HAP-1 (cell line): ENCODE results near the gene TSSK3.
A peak's percentile ranks its signal among the peaks of the same experiment; 100 is the strongest.
"Not testable (repeated sequence)": the region's sequence is repeated elsewhere in the genome, so short reads cannot be mapped to it uniquely, and the experiment has no call there.

ENCODE experiments used
- DNase-seq, 2 experiments: peaks; one replicate each; pipeline ENCODE4 v3.0.0-alpha.2; 2016 to 2020; ENCODE audit warnings: low spot score in 2 of 2
- H3K27me3 ChIP-seq: fragments of 250-450 bp; sonication (Bioruptor Pico); 2 replicates; pipeline ENCODE4 v1.5.1; 2020; ENCODE audit warnings: low read depth, mild to moderate bottlenecking, moderate library complexity
- H3K36me3 ChIP-seq: fragments of 250-450 bp; sonication (Bioruptor Pico); replicated peaks from 2 replicates; pipeline ENCODE4 v1.5.1; 2020; ENCODE audit warnings: mild to moderate bottlenecking
- H3K4me1 ChIP-seq: fragments of 250-450 bp; sonication (Bioruptor Pico); 2 replicates; pipeline ENCODE4 v1.5.1; 2020; ENCODE audit warnings: mild to moderate bottlenecking
- H3K4me3 ChIP-seq: fragments of 250-450 bp; sonication (Bioruptor Pico); 2 replicates; pipeline ENCODE4 v1.5.1; 2020; ENCODE audit warnings: mild to moderate bottlenecking, moderate library complexity
- H3K9me3 ChIP-seq: fragments of 250-450 bp; sonication (Bioruptor Pico); 2 replicates; pipeline ENCODE4 v1.5.1; 2020; ENCODE audit warnings: mild to moderate bottlenecking, moderate library complexity
- in situ Hi-C: fragments of 300-500 bp; cut with MboI; formaldehyde crosslinking; loops from 3 replicates; pipeline ENCODE4 v1.14.3; 2020; ENCODE audit warnings: low sequenced_read_pairs, inconsistent platforms, mixed read lengths

The TSSK3 gene

DNA sequence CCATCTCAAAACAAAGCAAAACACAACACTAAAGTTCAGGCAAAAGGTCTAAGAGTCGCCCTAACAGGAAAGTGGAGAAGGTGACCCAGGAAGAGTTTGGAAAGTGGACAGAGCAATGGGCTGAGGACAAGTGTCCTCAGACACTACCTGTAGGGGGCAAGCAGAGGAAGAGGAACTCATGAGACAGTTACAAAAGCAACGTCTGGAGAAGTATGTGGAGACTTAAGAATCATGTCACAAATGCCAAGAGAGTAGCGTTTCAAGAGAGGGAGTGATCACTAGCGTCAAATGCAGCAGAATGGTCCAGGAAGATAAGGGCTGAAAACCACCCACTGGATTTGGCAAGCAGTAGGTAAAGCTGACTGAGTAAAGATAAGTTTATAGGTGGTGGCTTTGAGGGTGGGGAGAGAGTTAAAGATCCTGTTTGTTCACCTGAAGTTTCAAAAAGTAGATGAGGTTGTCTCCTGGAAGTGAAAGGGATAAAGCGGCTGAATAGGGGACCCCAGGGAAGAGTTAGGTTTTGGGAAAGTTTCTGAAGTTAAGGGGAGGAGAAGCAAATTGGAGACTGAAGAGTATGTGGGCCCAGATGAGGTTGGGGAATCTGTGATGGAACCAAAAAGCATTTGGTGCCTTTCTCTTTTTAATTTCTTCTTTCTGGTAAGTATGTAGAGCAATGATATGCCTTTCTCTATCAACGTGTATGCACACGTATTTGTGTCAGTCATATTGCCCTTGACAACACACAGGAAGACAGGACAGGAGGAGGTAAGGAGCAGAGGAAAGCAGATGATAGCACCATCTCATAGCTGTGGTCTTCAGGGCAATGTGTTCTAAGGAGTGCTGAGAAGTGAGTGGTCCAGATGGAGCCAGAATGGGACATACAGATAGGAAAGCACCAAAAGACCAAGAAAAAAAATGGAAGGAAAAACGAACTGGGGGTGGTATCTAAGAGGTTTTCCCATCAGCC is 28.8 kb downstream of the TSSK3 start:
- Histone ChIP-seq H3K9me3 (no peaks in the 10 kb centered on the region), H3K36me3 (peaks cover 21% of the 10 kb centered on the region), H3K4me3 (no peak overlapping the region), H3K27me3 (no peaks in the 10 kb centered on the region), H3K4me1 (peaks cover 5% of the 10 kb centered on the region)
- in situ Hi-C loops = no loop called here
- no peak for DNase-seq

DNA sequence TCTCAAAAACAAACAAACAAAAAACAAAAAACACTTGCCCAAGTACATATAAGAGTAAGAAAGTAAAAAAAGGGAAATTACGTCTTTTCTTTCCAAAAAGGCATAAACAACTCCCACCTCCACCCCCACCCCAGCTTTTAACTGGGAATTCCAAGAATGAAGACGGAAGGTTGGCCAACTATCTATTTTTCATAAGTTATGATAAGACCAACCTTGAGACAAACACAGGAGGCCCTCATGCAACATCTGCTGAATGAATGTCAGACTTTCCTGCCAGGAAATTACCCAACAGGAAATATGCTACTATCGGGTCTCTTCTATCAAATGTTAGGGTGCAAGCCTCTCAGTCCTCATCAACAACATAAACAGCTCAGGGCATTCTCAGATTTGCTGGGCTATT is 30.0 kb downstream of the TSSK3 start:
- Histone ChIP-seq H3K27me3 (no peaks in the 10 kb centered on the region), H3K4me1 (peaks cover 5% of the 10 kb centered on the region), H3K36me3 (peaks cover 13% of the 10 kb centered on the region), H3K4me3 (no peak overlapping the region), H3K9me3 (no peaks in the 10 kb centered on the region)
- in situ Hi-C loops = no loop called here
- no peak for DNase-seq

GRCh38 chr1:32393136-32393535 is 30.8 kb downstream of the TSSK3 start:
- no peaks in the 10 kb centered on the region for H3K27me3 ChIP-seq
- H3K4me1 ChIP-seq = peaks cover 5% of the 10 kb centered on the region
- in situ Hi-C loops = no loop called here
- H3K4me3 ChIP-seq = peak overlapping the region; percentile 75
- peaks cover 10% of the 10 kb centered on the region for H3K36me3 ChIP-seq
- no peak for DNase-seq
- H3K9me3 ChIP-seq = no peaks in the 10 kb centered on the region

GRCh38 chr1:32393832-32394140 is 31.4 kb downstream of the TSSK3 start:
- Histone ChIP-seq H3K36me3 (peaks cover 9% of the 10 kb centered on the region), H3K4me3 (peak overlapping the region; percentile 75), H3K27me3 (no peaks in the 10 kb centered on the region), H3K9me3 (no peaks in the 10 kb centered on the region), H3K4me1 (peaks cover 5% of the 10 kb centered on the region)
- DNase-seq = peak; percentile 5 to 51
- in situ Hi-C loops = no loop called here

DNA sequence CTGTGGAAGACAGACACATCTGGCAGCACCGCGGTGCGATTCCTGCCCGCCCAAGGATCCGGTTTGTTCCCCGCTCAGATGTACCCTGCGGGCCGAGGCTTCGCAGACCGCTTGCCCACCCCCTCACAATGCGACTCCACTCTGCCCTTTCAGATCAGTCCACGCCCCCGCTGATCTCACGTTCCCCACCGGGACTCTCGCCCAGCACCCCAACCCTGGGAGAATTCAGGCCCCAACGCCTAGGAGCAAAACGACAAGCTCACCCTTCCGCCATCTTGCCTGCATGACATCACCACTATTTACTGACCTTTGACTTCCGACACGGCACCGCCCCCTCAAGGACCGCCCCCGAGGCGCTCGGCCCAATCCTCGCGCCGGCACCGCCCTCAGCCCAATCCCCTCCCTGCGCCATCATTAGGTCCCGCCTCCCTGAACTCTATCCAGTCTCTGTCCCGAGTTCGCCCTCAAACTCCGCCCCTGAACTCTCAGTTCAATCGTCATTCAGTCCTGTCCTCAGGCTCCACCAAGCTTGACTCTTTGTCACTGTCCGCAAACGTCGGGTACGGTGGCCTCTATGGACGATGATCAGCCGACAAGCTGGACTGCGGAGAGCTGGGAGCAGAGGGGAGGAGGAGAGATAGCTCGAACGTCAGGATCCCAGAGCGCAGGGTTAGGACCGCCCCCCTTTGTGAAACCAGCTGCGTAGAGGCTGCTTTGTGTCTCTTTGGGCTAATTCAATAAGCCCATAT is 32.0 kb downstream of the TSSK3 start, which contains the start of gene BSDC1:
TSS of gene BSDC1 (minus strand) at position 301 of the 749 bp plus-strand sequence. CDS start at position 274, 27 bp downstream.
- in situ Hi-C loops = no loop called here
- peak; percentile 99 to 100 for DNase-seq
- H3K36me3 ChIP-seq = peaks cover 8% of the 10 kb centered on the region
- peak within 1 kb of the TSS; percentile 75 for H3K4me3 ChIP-seq
- no peaks in the 10 kb centered on the region for H3K27me3 ChIP-seq
- no peaks in the 10 kb centered on the region for H3K9me3 ChIP-seq
- peaks cover 5% of the 10 kb centered on the region for H3K4me1 ChIP-seq

DNA sequence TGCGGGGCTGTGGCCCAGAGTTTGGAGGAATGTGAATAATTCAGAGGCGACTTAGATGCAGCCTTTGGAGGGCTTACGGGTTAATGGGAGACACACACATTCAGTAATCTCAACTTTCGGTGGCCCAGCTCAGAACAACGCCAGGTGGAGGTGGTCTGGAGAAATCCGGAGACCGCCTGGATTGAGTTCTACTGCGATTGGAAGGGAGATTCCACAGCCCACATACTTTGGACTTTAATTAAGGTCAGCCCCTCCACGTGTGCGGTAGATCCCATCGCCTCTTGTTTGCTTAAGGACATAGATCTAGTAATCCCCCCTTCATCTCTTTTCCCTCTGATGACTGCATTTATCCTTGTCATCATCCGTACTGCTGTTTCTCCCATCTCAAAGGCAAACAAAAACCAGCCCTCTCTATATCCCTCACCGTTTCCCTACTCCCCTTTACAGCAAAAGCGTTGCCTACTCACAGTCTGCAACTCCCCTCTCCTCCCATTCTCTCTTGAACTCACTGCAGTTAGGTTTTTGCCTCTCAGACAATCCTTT is 32.6 kb downstream of the TSSK3 start:
- H3K36me3 ChIP-seq = peaks cover 6% of the 10 kb centered on the region
- H3K27me3 ChIP-seq = no peaks in the 10 kb centered on the region
- H3K4me1 ChIP-seq = peaks cover 5% of the 10 kb centered on the region
- peak in 1 of 2 experiments; percentile 11 for DNase-seq
- H3K9me3 ChIP-seq = no peaks in the 10 kb centered on the region
- in situ Hi-C loops = no loop called here
- peak overlapping the region; percentile 75 for H3K4me3 ChIP-seq

- H3K4me1 ChIP-seq, H3K4me3 ChIP-seq, H3K9me3 ChIP-seq, in situ Hi-C loops, H3K36me3 ChIP-seq, DNase-seq, H3K27me3 ChIP-seq: not testable (repeated sequence)
Measured at GRCh38 chr1:32396524-32396923, 34.2 kb downstream of the TSSK3 start.

- Histone ChIP-seq H3K9me3 (no peaks in the 10 kb centered on the region), H3K4me1 (peaks cover 6% of the 10 kb centered on the region), H3K4me3 (no peak overlapping the region), H3K27me3 (no peaks in the 10 kb centered on the region), H3K36me3 (no peaks in the 10 kb centered on the region)
- in situ Hi-C loops = no loop called here
- DNase-seq = no peak
Measured at GRCh38 chr1:32398401-32398800, 36.1 kb downstream of the TSSK3 start.

DNA sequence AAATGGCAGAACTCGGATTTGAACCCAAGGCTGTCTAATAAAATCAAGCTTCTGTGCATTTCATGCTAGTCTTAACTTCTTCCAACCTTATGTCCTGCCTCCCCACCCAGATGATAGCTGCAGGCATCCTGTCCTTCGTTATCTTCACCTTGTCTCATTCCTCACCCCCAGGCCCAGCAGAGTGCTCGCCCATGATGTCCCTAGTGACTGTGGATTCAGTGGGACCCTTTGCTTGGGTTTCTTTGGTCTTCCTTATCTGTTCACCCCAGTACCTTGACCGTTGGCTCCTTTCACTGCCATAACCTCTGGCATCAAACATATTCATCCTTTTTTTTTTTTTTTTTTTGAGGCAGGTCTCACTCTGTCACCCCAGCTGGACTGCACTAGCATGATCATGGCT is 37.5 kb downstream of the TSSK3 start:
- DNase-seq = no peak
- H3K9me3 ChIP-seq = no peaks in the 10 kb centered on the region
- peaks cover 9% of the 10 kb centered on the region for H3K4me1 ChIP-seq
- in situ Hi-C loops = no loop called here
- no peaks in the 10 kb centered on the region for H3K36me3 ChIP-seq
- H3K4me3 ChIP-seq = no peak overlapping the region
- H3K27me3 ChIP-seq = no peaks in the 10 kb centered on the region

- H3K27me3 ChIP-seq = no peaks in the 10 kb centered on the region
- no peak overlapping the region for H3K4me3 ChIP-seq
- no peaks in the 10 kb centered on the region for H3K36me3 ChIP-seq
- in situ Hi-C loops = no loop called here
- H3K4me1 ChIP-seq = peaks cover 13% of the 10 kb centered on the region
- DNase-seq = peak; percentile 76 to 92
- no peaks in the 10 kb centered on the region for H3K9me3 ChIP-seq
Measured at GRCh38 chr1:32400876-32401631, 38.7 kb downstream of the TSSK3 start.

- H3K9me3 ChIP-seq = no peaks in the 10 kb centered on the region
- no peak overlapping the region for H3K4me3 ChIP-seq
- H3K27me3 ChIP-seq = no peaks in the 10 kb centered on the region
- DNase-seq = peak; percentile 41 to 71
- no peaks in the 10 kb centered on the region for H3K36me3 ChIP-seq
- in situ Hi-C loops = no loop called here
- H3K4me1 ChIP-seq = peaks cover 13% of the 10 kb centered on the region
Measured at GRCh38 chr1:32404946-32405345, 42.6 kb downstream of the TSSK3 start.

DNA sequence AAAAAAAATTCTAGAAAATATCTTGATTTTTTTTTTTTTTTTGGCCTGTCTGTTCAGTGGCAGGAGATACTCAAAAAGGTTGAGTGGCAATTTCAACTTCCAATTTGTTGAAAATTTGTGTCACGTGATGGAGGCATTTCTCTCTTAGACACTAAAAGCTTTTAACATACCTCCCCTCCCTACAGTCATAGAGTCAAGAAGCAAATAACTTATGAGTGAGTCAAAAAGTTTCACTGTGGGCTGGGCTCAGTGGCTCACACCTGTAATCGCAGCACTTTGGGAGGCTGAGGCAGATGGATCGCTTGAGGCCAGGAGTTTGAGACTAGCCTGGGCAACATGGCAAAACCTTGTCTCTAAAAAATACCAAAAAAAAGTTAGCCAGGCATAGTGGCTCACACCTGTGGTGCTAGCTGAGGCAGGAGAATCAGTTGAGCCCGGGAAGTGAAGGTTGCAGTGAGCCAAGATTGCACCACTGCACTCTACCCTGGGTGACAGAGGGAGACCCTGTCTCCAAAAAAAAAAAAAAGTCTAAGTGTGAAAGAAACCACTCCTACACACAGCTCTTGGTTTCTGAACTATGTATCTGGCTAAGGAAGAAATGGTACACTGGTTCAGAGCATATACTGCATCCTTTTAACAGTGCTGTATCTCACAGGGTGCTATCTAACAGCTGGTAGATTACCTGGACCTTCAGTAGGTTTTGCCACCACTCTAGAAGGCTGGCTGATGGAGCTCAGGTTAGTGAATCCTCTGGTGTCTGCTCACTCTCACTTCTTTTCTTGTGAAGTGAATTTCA is 43.5 kb downstream of the TSSK3 start:
- Histone ChIP-seq H3K4me3 (no peak overlapping the region), H3K36me3 (no peaks in the 10 kb centered on the region), H3K4me1 (peaks cover 13% of the 10 kb centered on the region), H3K27me3 (no peaks in the 10 kb centered on the region), H3K9me3 (no peaks in the 10 kb centered on the region)
- DNase-seq = no peak
- in situ Hi-C loops = no loop called here

DNA sequence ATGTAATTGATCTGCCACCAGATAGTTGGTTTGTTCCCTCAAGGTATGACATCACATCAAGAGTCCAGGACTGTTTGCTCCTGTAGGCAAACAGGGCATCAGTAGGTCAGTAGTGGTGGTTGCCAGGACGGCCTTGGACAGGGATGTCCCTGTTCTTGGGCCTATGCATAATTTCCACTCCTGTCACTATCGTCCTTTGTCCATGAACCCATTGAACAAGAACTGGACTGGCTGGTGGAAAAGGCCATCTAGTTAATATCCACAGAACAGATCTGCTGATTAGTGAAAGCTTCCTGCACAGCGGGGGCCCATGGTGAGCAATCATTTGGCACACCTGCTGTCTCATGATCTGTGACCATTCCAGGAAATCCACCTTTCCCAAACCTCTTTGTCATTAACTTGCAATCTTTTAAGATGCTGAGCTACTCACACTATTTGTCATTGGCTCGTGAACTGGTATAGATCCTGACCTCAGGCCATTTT is 44.3 kb downstream of the TSSK3 start:
- Histone ChIP-seq H3K4me3 (no peak overlapping the region), H3K36me3 (no peaks in the 10 kb centered on the region), H3K4me1 (peaks cover 10% of the 10 kb centered on the region), H3K27me3 (no peaks in the 10 kb centered on the region), H3K9me3 (no peaks in the 10 kb centered on the region)
- DNase-seq = no peak
- in situ Hi-C loops = no loop called here
